NB4 (cell line): ENCODE measurements around the gene PLA2G6.

Experiments
- CTCF ChIP-seq: IDR thresholded peaks from one replicate; pipeline ENCODE4 v1.5.1; 2012; ENCODE audit warnings: low read depth, low read length
- MYC ChIP-seq: IDR thresholded peaks from 2 replicates; pipeline ENCODE4 v1.6.1; 2011; ENCODE audit warnings: low read depth, low read length
- POLR2A ChIP-seq: IDR thresholded peaks from 2 replicates; pipeline ENCODE4 v1.6.1; 2011; ENCODE audit warnings: mild to moderate bottlenecking; ENCODE audit not compliant: insufficient read length; ENCODE audit errors: extremely low read depth

- TF ChIP-seq POLR2A (no peak), CTCF (no peak), MYC (no peak)
These were observed 96.6 kb downstream of the PLA2G6 start for GRCh38 chr22:38085056-38085455.
